ENCODE measurements around the gene ZDHHC14.

DNA sequence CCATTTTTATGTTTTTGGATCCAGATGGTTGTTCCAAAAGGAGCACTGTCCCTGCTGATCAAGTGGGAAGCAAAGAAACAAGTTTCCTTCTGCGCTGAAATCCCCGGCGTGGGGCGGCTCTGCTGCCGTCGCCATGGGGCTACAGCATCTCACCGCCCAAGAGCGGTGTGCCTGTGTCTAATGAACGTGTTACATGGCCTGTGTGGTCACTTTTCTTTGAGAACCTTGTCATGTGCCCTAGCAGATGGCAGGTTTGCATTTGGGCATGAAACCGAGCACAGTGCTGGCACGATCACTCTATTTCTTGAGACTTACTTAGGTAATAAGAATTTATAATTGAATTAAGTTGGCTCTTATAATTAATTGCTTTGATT, 51.9 kb downstream of the ZDHHC14 start:
- no peak for TF ChIP-seq CREB1 (IDR thresholded peaks at IDR 0.05; ENCODE audit: low read depth)
- no peak for TF ChIP-seq TCF12 (IDR thresholded peaks at IDR 0.05; ENCODE audit: low read depth)
- no peak for TF ChIP-seq FOXM1 (IDR thresholded peaks at IDR 0.05; ENCODE audit: borderline replicate concordance, low read depth)
- TF ChIP-seq, protein P1, sequence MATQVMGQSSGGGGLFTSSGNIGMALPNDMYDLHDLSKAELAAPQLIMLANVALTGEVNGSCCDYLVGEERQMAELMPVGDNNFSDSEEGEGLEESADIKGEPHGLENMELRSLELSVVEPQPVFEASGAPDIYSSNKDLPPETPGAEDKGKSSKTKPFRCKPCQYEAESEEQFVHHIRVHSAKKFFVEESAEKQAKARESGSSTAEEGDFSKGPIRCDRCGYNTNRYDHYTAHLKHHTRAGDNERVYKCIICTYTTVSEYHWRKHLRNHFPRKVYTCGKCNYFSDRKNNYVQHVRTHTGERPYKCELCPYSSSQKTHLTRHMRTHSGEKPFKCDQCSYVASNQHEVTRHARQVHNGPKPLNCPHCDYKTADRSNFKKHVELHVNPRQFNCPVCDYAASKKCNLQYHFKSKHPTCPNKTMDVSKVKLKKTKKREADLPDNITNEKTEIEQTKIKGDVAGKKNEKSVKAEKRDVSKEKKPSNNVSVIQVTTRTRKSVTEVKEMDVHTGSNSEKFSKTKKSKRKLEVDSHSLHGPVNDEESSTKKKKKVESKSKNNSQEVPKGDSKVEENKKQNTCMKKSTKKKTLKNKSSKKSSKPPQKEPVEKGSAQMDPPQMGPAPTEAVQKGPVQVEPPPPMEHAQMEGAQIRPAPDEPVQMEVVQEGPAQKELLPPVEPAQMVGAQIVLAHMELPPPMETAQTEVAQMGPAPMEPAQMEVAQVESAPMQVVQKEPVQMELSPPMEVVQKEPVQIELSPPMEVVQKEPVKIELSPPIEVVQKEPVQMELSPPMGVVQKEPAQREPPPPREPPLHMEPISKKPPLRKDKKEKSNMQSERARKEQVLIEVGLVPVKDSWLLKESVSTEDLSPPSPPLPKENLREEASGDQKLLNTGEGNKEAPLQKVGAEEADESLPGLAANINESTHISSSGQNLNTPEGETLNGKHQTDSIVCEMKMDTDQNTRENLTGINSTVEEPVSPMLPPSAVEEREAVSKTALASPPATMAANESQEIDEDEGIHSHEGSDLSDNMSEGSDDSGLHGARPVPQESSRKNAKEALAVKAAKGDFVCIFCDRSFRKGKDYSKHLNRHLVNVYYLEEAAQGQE (IDR thresholded peaks at IDR 0.05; ENCODE audit: low read depth) = no peak
- TF ChIP-seq ZBTB7A (IDR thresholded peaks at IDR 0.05; ENCODE audit: low read depth) = no peak
- TF ChIP-seq CEBPB (IDR thresholded peaks at IDR 0.05) = no peak
